ENCODE data around the gene SEMA4F.

GRCh38 chr2:74707837-74708236 is 53.8 kb downstream of the SEMA4F start:
- no peak for TF ChIP-seq CTCF (IDR thresholded peaks at IDR 0.05)
- no peak for TF ChIP-seq POLR2AphosphoS5 (IDR thresholded peaks at IDR 0.05)
